Natural killer cell (primary cell): ENCODE measurements around the gene CLDN22. TPM values are rescaled to one million over a fixed set of nuclear protein-coding genes. Genes with fewer than 3 reads are reported as not detected.

Experiments used
- ATAC-seq, 3 donors: fragments of 150-1000 bp in 2 of 3; fragments of 200-7000 bp in 1 of 3; cut with Tn5 transposase; 1 replicate in 1 of 3; 2 replicates in 2 of 3; pipeline ENCODE4 v1.10.0; 2021; ENCODE audit warnings: mild to moderate bottlenecking in 2 of 3, moderate library complexity in 2 of 3
- DNase-seq, 2 donors: peaks; one replicate each; pipeline versions ENCODE4 v3.0.0 to v3.0.0-alpha.2; 2013 to 2021; ENCODE audit warnings: mixed read lengths in 1 of 2
- H3K27ac ChIP-seq: one replicate; pipeline ENCODE4 v1.5.1; 2013; ENCODE audit warnings: mild to moderate bottlenecking, low read length
- H3K27me3 ChIP-seq: one replicate; pipeline ENCODE4 v1.6.1; 2013; ENCODE audit warnings: low read length; ENCODE audit not compliant: control insufficient read depth, insufficient read depth
- H3K36me3 ChIP-seq: one replicate; pipeline ENCODE4 v1.6.1; 2013; ENCODE audit warnings: low read length; ENCODE audit not compliant: control insufficient read depth, insufficient read depth
- H3K4me1 ChIP-seq: one replicate; pipeline ENCODE4 v1.6.1; 2013; ENCODE audit warnings: low read length; ENCODE audit not compliant: control insufficient read depth, insufficient read depth
- H3K4me3 ChIP-seq: one replicate; pipeline ENCODE4 v1.5.1; 2013; ENCODE audit warnings: low read length
- H3K9me3 ChIP-seq: one replicate; pipeline ENCODE4 v1.6.1; 2013; ENCODE audit warnings: low read length; ENCODE audit not compliant: control insufficient read depth, insufficient read depth
- H3K27ac Mint-ChIP-seq, 2 donors: one replicate each; pipeline ENCODE4 v1.8.0; 2022; ENCODE audit warnings: mild to moderate bottlenecking in 2 of 2, mixed read lengths in 2 of 2, moderate library complexity in 1 of 2
- H3K27me3 Mint-ChIP-seq, 2 donors: one replicate each; pipeline ENCODE4 v1.8.0; 2022; ENCODE audit warnings: low read depth in 2 of 2, mixed read lengths in 2 of 2
- H3K36me3 Mint-ChIP-seq: one replicate; pipeline ENCODE4 v1.8.0; 2022; ENCODE audit warnings: mixed read lengths
- H3K4me1 Mint-ChIP-seq, 2 donors: one replicate each; pipeline ENCODE4 v1.8.0; 2022; ENCODE audit warnings: mixed read lengths in 2 of 2
- H3K4me3 Mint-ChIP-seq: one replicate; pipeline ENCODE4 v1.8.0; 2022; ENCODE audit warnings: mild to moderate bottlenecking, moderate library complexity, mixed read lengths
- H3K9me3 Mint-ChIP-seq, 2 donors: one replicate each; pipeline ENCODE4 v1.8.0; 2022; ENCODE audit warnings: mixed read lengths in 2 of 2
- CTCF ChIP-seq: fragments of 200-600 bp; IDR thresholded peaks from one replicate; pipeline ENCODE4 v1.8.0; 2022; ENCODE audit warnings: antibody characterized with exemption
- whole genome bisulfite sequencing: methylation state at CpG from one replicate; pipeline ENCODE4 v1.1.7; 2013; ENCODE audit warnings: missing lambda C conversion rate; ENCODE audit not compliant: insufficient coverage; 5-methylcytosine and 5-hydroxymethylcytosine counted together
- intact Hi-C: fragments of 100-400 bp; cut with micrococcal nuclease; formaldehyde crosslinking; loops from one replicate; pipeline ENCODE4 v1.14.2; 2022
- total RNA-seq, 4 donors: library from RNA; stranded (reverse); fragments of 120-200 nt in 1 of 4; gene quantifications; one replicate each; pipeline versions ENCODE4 v1.2.3 to v1.2.4, GENCODE V29; 2013 to 2022

The CLDN22 gene
- total RNA-seq, 3 donors from 2014 or later (not counting 1 experiment from before 2014, with no cell fraction given) = 0.25 to 0.60 TPM; not detected in 1

- no peaks in the 10 kb centered on the region for H3K9me3 ChIP-seq
- no peak overlapping the region for H3K4me3 ChIP-seq
- whole genome bisulfite sequencing = 78% methylated on average over 11 of the region's 11 CpGs
- no peaks in the 10 kb centered on the region for H3K9me3 Mint-ChIP-seq
- H3K4me3 Mint-ChIP-seq = no peak overlapping the region
- peaks cover 3 to 7% of the 10 kb centered on the region in 2 donors for H3K27me3 Mint-ChIP-seq
- no peak overlapping the region for H3K27ac ChIP-seq
- no peak overlapping the region for H3K27ac Mint-ChIP-seq
- ATAC-seq (no peak), DNase-seq (no peak)
- no peaks in the 10 kb centered on the region for H3K27me3 ChIP-seq
- no peaks in the 10 kb centered on the region for H3K4me1 ChIP-seq
- no peaks in the 10 kb centered on the region for H3K36me3 Mint-ChIP-seq
- no peaks in the 10 kb centered on the region for H3K4me1 Mint-ChIP-seq
- intact Hi-C loops = no loop called here
- TF ChIP-seq CTCF = no peak
- H3K36me3 ChIP-seq = no peaks in the 10 kb centered on the region
These were observed 40.3 kb upstream of the CLDN22 start for GRCh38 chr4:183360161-183360919.

- Mint-ChIP-seq H3K9me3 (no peaks in the 10 kb centered on the region), H3K4me1 (no peaks in the 10 kb centered on the region), H3K36me3 (no peaks in the 10 kb centered on the region), H3K27me3 (peaks cover 6 to 7% of the 10 kb centered on the region in 2 donors), H3K27ac (no peak overlapping the region), H3K4me3 (no peak overlapping the region)
- TF ChIP-seq CTCF = no peak
- no peaks in the 10 kb centered on the region for H3K4me1 ChIP-seq
- DNase-seq = no peak
- intact Hi-C loops = no loop called here
- no peaks in the 10 kb centered on the region for H3K9me3 ChIP-seq
- H3K4me3 ChIP-seq = no peak overlapping the region
- 89% methylated on average over 13 of the region's 13 CpGs for WGBS
- no peaks in the 10 kb centered on the region for H3K27me3 ChIP-seq
- no peak for ATAC-seq
- H3K36me3 ChIP-seq = no peaks in the 10 kb centered on the region
- H3K27ac ChIP-seq = no peak overlapping the region
These were observed 38.2 kb upstream of the CLDN22 start for GRCh38 chr4:183358215-183358755.

- Mint-ChIP-seq H3K9me3 (no peaks in the 10 kb centered on the region), H3K4me1 (no peaks in the 10 kb centered on the region), H3K4me3 (no peak overlapping the region), H3K27me3 (peaks cover 7 to 8% of the 10 kb centered on the region in 2 donors), H3K27ac (no peak overlapping the region), H3K36me3 (no peaks in the 10 kb centered on the region)
- H3K27me3 ChIP-seq = no peaks in the 10 kb centered on the region
- H3K4me3 ChIP-seq = no peak overlapping the region
- ATAC-seq (no peak), DNase-seq (no peak)
- WGBS = 90% methylated on average over 19 of the region's 20 CpGs
- intact Hi-C loops = no loop called here
- no peaks in the 10 kb centered on the region for H3K4me1 ChIP-seq
- TF ChIP-seq CTCF = no peak
- no peak overlapping the region for H3K27ac ChIP-seq
- H3K36me3 ChIP-seq = no peaks in the 10 kb centered on the region
- H3K9me3 ChIP-seq = no peaks in the 10 kb centered on the region
These were observed 37.0 kb upstream of the CLDN22 start for GRCh38 chr4:183356931-183357675.
